H1 (cell line): ENCODE results near the gene MACIR. TPM values are rescaled to one million over a fixed set of nuclear protein-coding genes. Genes with fewer than 3 reads are reported as not detected.

ENCODE experiments used
- CTCF ChIA-PET: fragments of 300-600 bp; sonication (Branson Sonifier 250); formaldehyde crosslinking; loops from one replicate; lab custom pipeline; 2021; ENCODE audit not compliant: partially characterized antibody; lab: Charles Lee
- POLR2A ChIA-PET: fragments of 300-600 bp; sonication (Branson Sonifier 250); formaldehyde crosslinking; loops from one replicate; lab custom pipeline; 2021; ENCODE audit warnings: inconsistent platforms; ENCODE audit not compliant: partially characterized antibody; lab: Charles Lee
- DNase-seq, 2 experiments: peaks; one replicate each; pipeline versions ENCODE4 v3.0.0 to v3.0.0-alpha.2; 2010 to 2022; ENCODE audit warnings: low spot score in 2 of 2, low read depth in 1 of 2, mixed read lengths in 1 of 2
- FAIRE-seq: peaks from 2 replicates; lab custom pipeline; 2011; peaks lifted over from hg19 to GRCh38; lab: Jason Lieb, UNC
- H2AFZ ChIP-seq: 2 replicates; pipeline ENCODE4 v1.8.1; 2012; ENCODE audit warnings: low read length, inconsistent platforms
- H2AK5ac ChIP-seq: 2 replicates; pipeline ENCODE4 v1.6.1; 2013; ENCODE audit warnings: low read depth, low read length
- H2BK120ac ChIP-seq: replicated peaks from 2 replicates; pipeline ENCODE3; 2013; ENCODE audit warnings: low read depth, low read length, inconsistent platforms
- H2BK12ac ChIP-seq: 2 replicates; pipeline ENCODE4 v1.6.1; 2013; ENCODE audit warnings: low read depth, low read length
- H2BK15ac ChIP-seq: 2 replicates; pipeline ENCODE4 v1.6.1; 2013; ENCODE audit warnings: low read length
- H2BK20ac ChIP-seq: 2 replicates; pipeline ENCODE4 v1.6.1; 2013; ENCODE audit warnings: low read length
- H2BK5ac ChIP-seq: 2 replicates; pipeline ENCODE4 v1.6.1; 2013; ENCODE audit warnings: low read depth, low read length
- H3K14ac ChIP-seq: 2 replicates; pipeline ENCODE4 v1.6.1; 2013; ENCODE audit warnings: inconsistent platforms; ENCODE audit not compliant: insufficient read length
- H3K18ac ChIP-seq: 2 replicates; pipeline ENCODE4 v1.6.1; 2013; ENCODE audit warnings: low read length; ENCODE audit errors: extremely low read depth
- H3K23ac ChIP-seq: 2 replicates; pipeline ENCODE4 v1.6.1; 2013; ENCODE audit warnings: inconsistent platforms; ENCODE audit not compliant: insufficient read length
- H3K23me2 ChIP-seq: 2 replicates; pipeline ENCODE4 v1.6.1; 2013; ENCODE audit warnings: low read depth, low read length
- H3K27ac ChIP-seq: 2 replicates; pipeline ENCODE4 v1.6.1; 2011; ENCODE audit warnings: low read depth, low read length, inconsistent platforms
- H3K27me3 ChIP-seq, 4 experiments: replicated peaks in 1 of 4; 1 replicate in 1 of 4; 2 replicates in 3 of 4; pipeline versions ENCODE4 v1.6.1 to v1.8.1; 2011 to 2013; ENCODE audit warnings: low read length in 3 of 4, mild to moderate bottlenecking in 3 of 4, inconsistent platforms in 2 of 4, mixed read lengths in 2 of 4, moderate library complexity in 1 of 4; ENCODE audit not compliant: control insufficient read depth in 3 of 4, insufficient read depth in 3 of 4; ENCODE audit errors: extremely low read depth in 1 of 4
- H3K36me3 ChIP-seq, 4 experiments: 2 replicates each; pipeline versions ENCODE4 v1.6.1 to v1.8.1; 2011 to 2013; ENCODE audit warnings: mild to moderate bottlenecking in 4 of 4, low read length in 3 of 4, moderate library complexity in 2 of 4, control low read depth in 1 of 4, inconsistent platforms in 1 of 4; ENCODE audit not compliant: insufficient read depth in 4 of 4, control insufficient read depth in 2 of 4
- H3K4ac ChIP-seq: replicated peaks from 2 replicates; pipeline ENCODE3; 2013; ENCODE audit warnings: low read length, low read depth, mixed read lengths, inconsistent platforms; ENCODE audit not compliant: insufficient read length
- H3K4me1 ChIP-seq, 4 experiments: replicated peaks in 1 of 4; 1 replicate in 1 of 4; 2 replicates in 3 of 4; pipeline versions ENCODE4 v1.6.1 to v1.8.1; 2011 to 2013; ENCODE audit warnings: low read length in 3 of 4, inconsistent platforms in 2 of 4, mixed read lengths in 1 of 4; ENCODE audit not compliant: insufficient read depth in 4 of 4, control insufficient read depth in 3 of 4
- H3K4me2 ChIP-seq, 2 experiments: 2 replicates each; pipeline versions ENCODE4 v1.6.1 to v1.8.1; 2011 to 2013; ENCODE audit warnings: low read depth in 2 of 2, low read length in 2 of 2, control low read depth in 1 of 2, inconsistent platforms in 1 of 2, mild to moderate bottlenecking in 1 of 2; ENCODE audit not compliant: insufficient read depth in 1 of 2
- H3K4me3 ChIP-seq, 4 experiments: fragments of 200-600, 300-600 bp in 1 of 4; sonication (generic), shearing (Covaris generic), sonication (Bioruptor Twin) in 1 of 4; 2 replicates each; pipeline versions ENCODE4 v1.5.1 to v1.8.1; 2011 to 2016; ENCODE audit warnings: low read length in 4 of 4, low read depth in 3 of 4, control low read depth in 2 of 4, inconsistent platforms in 2 of 4, mild to moderate bottlenecking in 2 of 4, mixed read lengths in 1 of 4, moderate library complexity in 1 of 4; ENCODE audit not compliant: insufficient read depth in 2 of 4; ENCODE audit errors: extremely low read depth in 1 of 4
- H3K56ac ChIP-seq: replicated peaks from 2 replicates; pipeline ENCODE3; 2013; ENCODE audit warnings: low read depth, mild to moderate bottlenecking, mixed read lengths, low read length, inconsistent platforms; ENCODE audit not compliant: insufficient read length
- H3K79me1 ChIP-seq: 2 replicates; pipeline ENCODE4 v1.6.1; 2013; ENCODE audit warnings: low read depth, low read length, control low read depth
- H3K79me2 ChIP-seq, 2 experiments: 2 replicates each; pipeline versions ENCODE4 v1.6.1 to v1.8.1; 2012 to 2013; ENCODE audit warnings: low read length in 2 of 2, mild to moderate bottlenecking in 2 of 2, inconsistent platforms in 1 of 2; ENCODE audit not compliant: insufficient read depth in 2 of 2, control insufficient read depth in 1 of 2
- H3K9ac ChIP-seq, 4 experiments: replicated peaks in 1 of 4; 1 replicate in 1 of 4; 2 replicates in 3 of 4; pipeline versions ENCODE4 v1.6.1 to v1.8.1; 2011 to 2013; ENCODE audit warnings: low read depth in 3 of 4, low read length in 3 of 4, control low read depth in 2 of 4, mild to moderate bottlenecking in 2 of 4, moderate library complexity in 2 of 4, inconsistent platforms in 1 of 4; ENCODE audit errors: extremely low read depth in 1 of 4
- H3K9me3 ChIP-seq, 2 experiments: 2 replicates each; pipeline versions ENCODE4 v1.6.1 to v1.8.1; 2012 to 2013; ENCODE audit warnings: mild to moderate bottlenecking in 2 of 2, moderate library complexity in 2 of 2, control low read depth in 1 of 2, inconsistent platforms in 1 of 2, low read depth in 1 of 2, low read length in 1 of 2, mixed read lengths in 1 of 2; ENCODE audit not compliant: insufficient read depth in 2 of 2
- H4K20me1 ChIP-seq, 2 experiments: replicated peaks in 1 of 2; 2 replicates each; pipeline versions ENCODE3 to v1.8.1; 2011 to 2013; ENCODE audit warnings: inconsistent platforms in 2 of 2, low read length in 2 of 2, mild to moderate bottlenecking in 1 of 2; ENCODE audit not compliant: insufficient read depth in 2 of 2, control insufficient read depth in 1 of 2
- H4K5ac ChIP-seq: 2 replicates; pipeline ENCODE4 v1.6.1; 2013; ENCODE audit warnings: low read length, low read depth, mixed read lengths, inconsistent platforms; ENCODE audit not compliant: insufficient read length
- H4K8ac ChIP-seq: 2 replicates; pipeline ENCODE4 v1.8.0; 2013; ENCODE audit warnings: mild to moderate bottlenecking, moderate library complexity, low read length, inconsistent platforms; ENCODE audit not compliant: insufficient read depth; ENCODE audit errors: extremely low read depth
- H4K91ac ChIP-seq: replicated peaks from 2 replicates; pipeline ENCODE3; 2013; ENCODE audit warnings: low read length, mixed read lengths, inconsistent platforms; ENCODE audit not compliant: insufficient read length
- BACH1 ChIP-seq: IDR thresholded peaks from 2 replicates; pipeline ENCODE4 v1.6.1; 2012; ENCODE audit warnings: low read length, improper control_type of control experiment
- CBX8 ChIP-seq: fragments of 300-800, 300-1000 bp; sonication (generic); IDR thresholded peaks from 2 replicates; pipeline ENCODE4 v1.7.1; 2016; ENCODE audit warnings: low read depth, low read length, borderline replicate concordance
- CHD1 ChIP-seq: IDR thresholded peaks from 2 replicates; pipeline ENCODE4 v1.6.1; 2012; ENCODE audit warnings: low read depth, low read length, improper control_type of control experiment
- CHD2 ChIP-seq: IDR thresholded peaks from 2 replicates; pipeline ENCODE4 v1.6.1; 2012; ENCODE audit warnings: low read length, improper control_type of control experiment
- KDM1A ChIP-seq: fragments of 200-600, 300-600 bp; sonication (generic); IDR thresholded peaks from 2 replicates; pipeline ENCODE4 v1.7.1; 2016; ENCODE audit warnings: mild to moderate bottlenecking, low read length, borderline replicate concordance
- PHF8 ChIP-seq: fragments of 200-600 bp; sonication (generic); conservative IDR thresholded peaks from 2 replicates; pipeline ENCODE4 v1.7.1; 2012; ENCODE audit warnings: low read depth, mild to moderate bottlenecking, inconsistent platforms, low read length, moderate library complexity
- POLR2A ChIP-seq, 2 experiments: IDR thresholded peaks; 1 replicate in 1 of 2; 2 replicates in 1 of 2; pipeline ENCODE4 v1.6.1; 2011; ENCODE audit warnings: low read depth in 2 of 2, low read length in 2 of 2, mild to moderate bottlenecking in 2 of 2; ENCODE audit errors: control extremely low read depth in 1 of 2
- RAD21 ChIP-seq, 2 experiments: IDR thresholded peaks in 1 of 2; conservative IDR thresholded peaks in 1 of 2; 2 replicates each; pipeline ENCODE4 v1.6.1; 2011; ENCODE audit warnings: low read depth in 2 of 2, low read length in 2 of 2, improper control_type of control experiment in 1 of 2, inconsistent platforms in 1 of 2, mild to moderate bottlenecking in 1 of 2, moderate library complexity in 1 of 2
- RNF2 ChIP-seq: fragments of 200-900, 300-1000 bp; sonication (generic); IDR thresholded peaks from 2 replicates; pipeline ENCODE4 v1.7.1; 2016; ENCODE audit warnings: borderline replicate concordance, low read depth, mild to moderate bottlenecking, antibody characterized with exemption, low read length; ENCODE audit not compliant: poor library complexity, severe bottlenecking; ENCODE audit errors: missing control alignments
- RXRA ChIP-seq: IDR thresholded peaks from 2 replicates; pipeline ENCODE4 v1.6.1; 2011; ENCODE audit warnings: low read depth, mild to moderate bottlenecking, low read length, moderate library complexity; ENCODE audit not compliant: insufficient read depth
- SIRT6 ChIP-seq: IDR thresholded peaks from one replicate; pipeline ENCODE4 v1.7.1; 2012; ENCODE audit warnings: low read length, inconsistent platforms
- TAF7 ChIP-seq: optimal IDR thresholded peaks from 2 replicates; pipeline ENCODE3; 2011; ENCODE audit warnings: low read depth, mild to moderate bottlenecking, inconsistent platforms, low read length, moderate library complexity, borderline replicate concordance
- YY1 ChIP-seq: IDR thresholded peaks from 2 replicates; pipeline ENCODE4 v1.6.1; 2011; ENCODE audit warnings: low read depth, mild to moderate bottlenecking, low read length
- polyA plus RNA-seq, 7 experiments: library from polyadenylated mRNA; depleted of rRNA in 3 of 7; stranded (reverse) in 5 of 7; unstranded in 2 of 7; fragments of >200 nt in 5 of 7; fragments of 200-250 nt in 2 of 7; gene quantifications; 1 replicate in 5 of 7; 2 replicates in 1 of 7; 4 replicates in 1 of 7; pipeline versions ENCODE4 v1.2.1 to v1.2.3, GENCODE V29; 2011 to 2013; ENCODE audit warnings: missing spikeins in 2 of 7, mixed read lengths in 2 of 7
- total RNA-seq: library from RNA; stranded (reverse); fragmentation: NEBNext Ultra II Directional; extraction: Animal tissue kit (Norgen Biotek cat#: 25700); gene quantifications from 2 replicates; pipeline ENCODE4 v1.2.1, GENCODE V29; 2021
- TF ChIP-seq, protein P1 (sequence below): IDR thresholded peaks from 2 replicates; pipeline ENCODE4 v1.6.1; 2012; ENCODE audit warnings: inconsistent platforms
- TF ChIP-seq, protein P2 (sequence below): IDR thresholded peaks from 2 replicates; pipeline ENCODE4 v1.6.1; 2012; ENCODE audit warnings: inconsistent platforms

Gene MACIR
- total and polyA plus RNA-seq, 2 of the 8 experiments (the other 6 are each of a cell fraction or from before 2014, with no cell fraction given) = 8.0 to 19.2 TPM

DNA sequence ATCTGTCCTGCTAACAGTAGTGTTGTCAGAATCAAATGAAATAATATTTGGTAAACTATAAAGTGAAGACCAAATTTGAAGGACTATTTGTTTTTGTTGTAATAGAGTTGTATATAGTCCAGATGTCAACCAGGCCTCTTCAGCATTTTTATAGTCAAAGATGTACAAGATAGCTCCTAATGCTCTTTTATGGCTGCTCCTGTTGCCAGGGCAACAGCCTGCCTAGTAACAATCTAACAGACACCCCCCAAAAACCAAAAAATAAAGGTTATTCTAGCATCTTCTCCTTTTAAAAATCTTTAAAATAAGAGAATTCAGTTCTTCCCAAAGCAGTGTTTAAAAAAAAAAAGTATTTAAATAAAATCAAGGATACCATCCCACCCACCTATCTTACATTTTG is 49.5 kb upstream of the MACIR start:
- ChIA-PET POLR2A (no interaction called here), CTCF (interaction anchor here (1.4 to 1.8 kb wide), 2 partner anchors 14 to 15 kb away, joined by 4 to 6 read pairs; no protein-coding TSS in a partner anchor)
- no peak for FAIRE-seq
- TF ChIP-seq, protein P1, sequence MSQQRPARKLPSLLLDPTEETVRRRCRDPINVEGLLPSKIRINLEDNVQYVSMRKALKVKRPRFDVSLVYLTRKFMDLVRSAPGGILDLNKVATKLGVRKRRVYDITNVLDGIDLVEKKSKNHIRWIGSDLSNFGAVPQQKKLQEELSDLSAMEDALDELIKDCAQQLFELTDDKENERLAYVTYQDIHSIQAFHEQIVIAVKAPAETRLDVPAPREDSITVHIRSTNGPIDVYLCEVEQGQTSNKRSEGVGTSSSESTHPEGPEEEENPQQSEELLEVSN = no peak
- TF ChIP-seq, protein P2, sequence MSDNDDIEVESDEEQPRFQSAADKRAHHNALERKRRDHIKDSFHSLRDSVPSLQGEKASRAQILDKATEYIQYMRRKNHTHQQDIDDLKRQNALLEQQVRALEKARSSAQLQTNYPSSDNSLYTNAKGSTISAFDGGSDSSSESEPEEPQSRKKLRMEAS = no peak
- no peak for TF ChIP-seq CBX8
- no peak for TF ChIP-seq RXRA
- no peak for TF ChIP-seq CHD1
- no peak for TF ChIP-seq CHD2
- TF ChIP-seq SIRT6 = no peak
- TF ChIP-seq KDM1A = no peak
- no peak for TF ChIP-seq RNF2
- TF ChIP-seq TAF7 = no peak
- TF ChIP-seq BACH1 = no peak
- no peak for TF ChIP-seq YY1
- TF ChIP-seq PHF8 = no peak
- TF ChIP-seq RAD21 (IDR thresholded peaks at IDR 0.05 in 1 of 2, conservative IDR thresholded peaks at IDR 0.05 in 1 of 2; ENCODE audit: low read depth in 2 of 2, low read length in 2 of 2) = no peak
- no peak for TF ChIP-seq POLR2A (IDR thresholded peaks at IDR 0.05; ENCODE audit: control extremely low read depth in 1 of 2, low read depth in 2 of 2, low read length in 2 of 2)

More for the DNA sequence above, 49.5 kb upstream of the MACIR start:
- Histone ChIP-seq H3K4me3 (no peak overlapping the region), H2AFZ (no peak overlapping the region), H3K9ac (no peak overlapping the region), H3K4me1 (no peaks in the 10 kb centered on the region; a peak in 1 of 7 replicates), H2BK20ac (no peak overlapping the region), H3K23me2 (no peaks in the 10 kb centered on the region), H3K9me3 (no peaks in the 10 kb centered on the region), H3K4ac (no peak overlapping the region), H2BK12ac (no peak overlapping the region), H3K79me1 (no peaks in the 10 kb centered on the region), H2BK120ac (no peak overlapping the region), H4K8ac (no peak overlapping the region), H3K23ac (no peak overlapping the region), H3K4me2 (no peak overlapping the region), H2BK5ac (no peak overlapping the region), H3K18ac (no peak overlapping the region), H3K79me2 (no peaks in the 10 kb centered on the region), H3K27me3 (no peaks in the 10 kb centered on the region), H3K14ac (no peak overlapping the region), H4K20me1 (no peaks in the 10 kb centered on the region), H2AK5ac (no peak overlapping the region), H3K27ac (no peak overlapping the region), H3K36me3 (no peaks in the 10 kb centered on the region), H2BK15ac (no peak overlapping the region), H3K56ac (no peak overlapping the region), H4K5ac (no peak overlapping the region), H4K91ac (no peak overlapping the region)
- no peak for DNase-seq
